ENCODE data around the gene DAD1.
"Not testable (repeated sequence)": the region's sequence is repeated elsewhere in the genome, so short reads cannot be mapped to it uniquely, and the experiment has no call there.

The DAD1 gene

GRCh38 chr14:22544881-22545420, 44.1 kb downstream of the DAD1 start:
- no peak for TF ChIP-seq CTCF (IDR thresholded peaks at IDR 0.05; ENCODE audit: low read depth, low read length)
- TF ChIP-seq EZH2phosphoT487 (IDR thresholded peaks at IDR 0.05; ENCODE audit: low read depth) = no peak
- Histone ChIP-seq H3K4me2 (ENCODE audit: low read length) (no peak overlapping the region), H3K36me3 (replicated peaks; ENCODE audit: low read depth, low read length) (no peaks in the 10 kb centered on the region), H4K20me1 (ENCODE audit: insufficient read depth, low read length) (no peaks in the 10 kb centered on the region), H2AFZ (ENCODE audit: low read depth, low read length) (no peak overlapping the region), H3K4me3 (ENCODE audit: low read length) (no peak overlapping the region), H3K79me2 (ENCODE audit: low read length) (no peaks in the 10 kb centered on the region), H3K27ac (ENCODE audit: low read length) (no peak overlapping the region), H3K9ac (ENCODE audit: low read length) (no peak overlapping the region), H3K4me1 (ENCODE audit: low read length) (peaks cover 24% of the 10 kb centered on the region), H3K27me3 (ENCODE audit: low read depth, low read length) (no peaks in the 10 kb centered on the region), H3K9me3 (ENCODE audit: insufficient read depth, low read length) (no peaks in the 10 kb centered on the region)

- peaks cover 22% of the 10 kb centered on the region for H3K4me1 ChIP-seq (ENCODE audit: low read length)
- H3K4me2 ChIP-seq (ENCODE audit: low read length) = no peak overlapping the region
- no peak overlapping the region for H2AFZ ChIP-seq (ENCODE audit: low read depth, low read length)
- no peak overlapping the region for H3K4me3 ChIP-seq (ENCODE audit: low read length)
- no peak for TF ChIP-seq CTCF (IDR thresholded peaks at IDR 0.05; ENCODE audit: low read depth, low read length)
- no peak for TF ChIP-seq EZH2phosphoT487 (IDR thresholded peaks at IDR 0.05; ENCODE audit: low read depth)
- no peaks in the 10 kb centered on the region for H4K20me1 ChIP-seq (ENCODE audit: insufficient read depth, low read length)
- H3K9ac ChIP-seq (ENCODE audit: low read length) = no peak overlapping the region
- H3K36me3 ChIP-seq (replicated peaks; ENCODE audit: low read depth, low read length) = no peaks in the 10 kb centered on the region
- H3K79me2 ChIP-seq (ENCODE audit: low read length) = no peaks in the 10 kb centered on the region
- no peak overlapping the region for H3K27ac ChIP-seq (ENCODE audit: low read length)
- no peaks in the 10 kb centered on the region for H3K9me3 ChIP-seq (ENCODE audit: insufficient read depth, low read length)
- no peaks in the 10 kb centered on the region for H3K27me3 ChIP-seq (ENCODE audit: low read depth, low read length)
Measured at GRCh38 chr14:22544406-22544805, 44.6 kb downstream of the DAD1 start.

- H3K4me2 ChIP-seq (ENCODE audit: low read length) = not testable (repeated sequence)
- H3K4me1 ChIP-seq (ENCODE audit: low read length) = peaks cover 19% of the 10 kb centered on the region
Measured at GRCh38 chr14:22543570-22544357, 45.3 kb downstream of the DAD1 start.

GRCh38 chr14:22542360-22542759, 46.7 kb downstream of the DAD1 start:
- Histone ChIP-seq H3K4me2 (ENCODE audit: low read length) (no peak overlapping the region), H3K79me2 (ENCODE audit: low read length) (no peaks in the 10 kb centered on the region), H3K4me3 (ENCODE audit: low read length) (no peak overlapping the region), H3K36me3 (replicated peaks; ENCODE audit: low read depth, low read length) (peaks cover 6% of the 10 kb centered on the region), H4K20me1 (ENCODE audit: insufficient read depth, low read length) (no peaks in the 10 kb centered on the region), H3K9me3 (ENCODE audit: insufficient read depth, low read length) (peaks cover 2% of the 10 kb centered on the region; the same call in 1 of the 2 replicates), H3K9ac (ENCODE audit: low read length) (no peak overlapping the region), H3K27me3 (ENCODE audit: low read depth, low read length) (no peaks in the 10 kb centered on the region), H3K4me1 (ENCODE audit: low read length) (peaks cover 26% of the 10 kb centered on the region), H3K27ac (ENCODE audit: low read length) (no peak overlapping the region), H2AFZ (ENCODE audit: low read depth, low read length) (no peak overlapping the region)
- TF ChIP-seq EZH2phosphoT487 (IDR thresholded peaks at IDR 0.05; ENCODE audit: low read depth) = no peak
- no peak for TF ChIP-seq CTCF (IDR thresholded peaks at IDR 0.05; ENCODE audit: low read depth, low read length)

More at GRCh38 chr14:22543570-22544357, 45.3 kb downstream of the DAD1 start:
- H3K36me3 ChIP-seq (replicated peaks; ENCODE audit: low read depth, low read length); H3K9ac ChIP-seq (ENCODE audit: low read length); H3K27ac ChIP-seq (ENCODE audit: low read length); H3K4me3 ChIP-seq (ENCODE audit: low read length); H3K9me3 ChIP-seq (ENCODE audit: insufficient read depth, low read length); H2AFZ ChIP-seq (ENCODE audit: low read depth, low read length); H3K79me2 ChIP-seq (ENCODE audit: low read length); H3K27me3 ChIP-seq (ENCODE audit: low read depth, low read length); H4K20me1 ChIP-seq (ENCODE audit: insufficient read depth, low read length): not testable (repeated sequence)
